H7 (cell line): ENCODE measurements around the gene TEX53. TPM values are rescaled to one million over a fixed set of nuclear protein-coding genes. Genes with fewer than 3 reads are reported as not detected.

Source experiments
- DNase-seq: peaks from one replicate; pipeline ENCODE4 v3.0.0; 2012
- H3K27me3 ChIP-seq: 2 replicates; pipeline ENCODE4 v1.6.0; 2011; ENCODE audit warnings: mild to moderate bottlenecking, low read length; ENCODE audit not compliant: control insufficient read depth, insufficient read depth
- H3K36me3 ChIP-seq: replicated peaks from 2 replicates; pipeline ENCODE4 v1.5.1; 2011; ENCODE audit warnings: low read length; ENCODE audit not compliant: control insufficient read depth, insufficient read depth
- H3K4me3 ChIP-seq: 2 replicates; pipeline ENCODE4 v1.5.1; 2011; ENCODE audit warnings: low read depth, mild to moderate bottlenecking, control low read depth, low read length, moderate library complexity; ENCODE audit not compliant: insufficient read depth
- total RNA-seq: library from RNA; depleted of rRNA; stranded (reverse); fragments of >200 nt; shearing (Covaris generic); gene quantifications from 2 replicates; pipeline ENCODE4 v1.2.3, GENCODE V29; 2014

Gene TEX53
- total RNA-seq, 1 experiment from 2014 or later: not detected

- no peak for DNase-seq
- Histone ChIP-seq H3K4me3 (no peak overlapping the region), H3K36me3 (peaks cover 2% of the 10 kb centered on the region; the same call in 1 of the 2 replicates), H3K27me3 (no peaks in the 10 kb centered on the region)
Observed at GRCh38 chr9:114634387-114634786, 23.2 kb downstream of the TEX53 start.

GRCh38 chr9:114633438-114634089 lies 24.0 kb downstream of the TEX53 start:
- peaks cover 4% of the 10 kb centered on the region for H3K36me3 ChIP-seq
- no peaks in the 10 kb centered on the region for H3K27me3 ChIP-seq

DNA sequence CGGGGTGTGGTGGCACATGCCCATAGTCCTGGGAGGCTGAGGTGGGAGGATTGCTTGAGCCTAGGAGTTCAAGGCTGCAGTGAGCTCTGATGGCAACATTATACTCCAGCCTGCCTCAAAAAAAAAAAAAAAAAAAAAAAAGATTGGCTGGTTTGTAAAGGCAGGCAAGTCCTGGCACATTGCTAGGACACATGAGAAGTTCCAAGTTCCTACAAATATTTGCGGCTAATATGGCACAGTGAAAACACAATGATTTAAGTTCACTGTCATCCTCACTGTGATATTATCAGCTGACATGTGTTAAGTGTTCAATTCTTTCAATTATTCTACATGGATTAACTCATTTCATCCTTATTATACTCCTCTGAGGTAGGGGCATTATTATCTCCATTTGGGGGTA lies 26.4 kb downstream of the TEX53 start:
- Histone ChIP-seq H3K4me3 (no peak overlapping the region), H3K27me3 (no peaks in the 10 kb centered on the region), H3K36me3 (peaks cover 5% of the 10 kb centered on the region)
- no peak for DNase-seq

More at GRCh38 chr9:114633438-114634089, 24.0 kb downstream of the TEX53 start:
- no peak overlapping the region for H3K4me3 ChIP-seq
- no peak for DNase-seq

GRCh38 chr9:114629563-114630090 lies 28.0 kb downstream of the TEX53 start:
- Histone ChIP-seq H3K27me3 (no peaks in the 10 kb centered on the region), H3K36me3 (peaks cover 5% of the 10 kb centered on the region), H3K4me3 (no peak overlapping the region)
- DNase-seq: no peak

GRCh38 chr9:114627553-114627952 lies 30.1 kb downstream of the TEX53 start:
- H3K4me3 ChIP-seq: no peak overlapping the region
- H3K36me3 ChIP-seq: peaks cover 3% of the 10 kb centered on the region
- no peak for DNase-seq
- no peaks in the 10 kb centered on the region for H3K27me3 ChIP-seq

DNA sequence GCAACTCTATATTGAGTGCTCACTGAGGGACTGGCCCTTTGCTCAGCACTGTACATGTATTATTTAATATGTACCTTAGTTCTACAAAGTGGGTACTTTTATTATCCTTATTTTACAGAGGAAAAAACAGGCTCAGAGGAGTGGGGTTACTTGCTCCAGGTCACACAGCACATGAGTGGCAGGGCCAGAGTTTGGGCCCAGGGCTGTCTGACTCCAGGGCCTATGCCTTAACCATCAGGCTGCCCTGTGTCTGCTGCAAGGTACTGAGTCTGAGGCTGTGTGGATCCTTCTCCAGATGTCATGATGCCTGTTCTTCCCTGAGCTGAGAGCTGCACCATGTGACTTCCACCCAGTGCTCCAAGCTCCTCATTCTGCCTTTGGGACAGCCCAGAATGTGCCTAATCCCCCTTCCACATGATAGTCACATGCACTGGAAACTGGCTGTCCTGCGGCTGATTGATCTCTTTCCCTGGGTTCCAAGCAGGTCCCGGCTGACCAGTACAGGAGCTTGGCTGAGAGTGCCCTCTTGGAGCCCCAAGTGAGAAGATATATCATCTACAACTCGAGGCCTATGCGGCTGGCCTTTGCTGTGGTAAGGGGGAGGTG lies 31.1 kb downstream of the TEX53 start:
- no peak for DNase-seq
- Histone ChIP-seq H3K36me3 (peaks cover 4% of the 10 kb centered on the region), H3K4me3 (no peak overlapping the region), H3K27me3 (no peaks in the 10 kb centered on the region)

- H3K36me3 ChIP-seq: peaks cover 4% of the 10 kb centered on the region
- H3K4me3 ChIP-seq: no peak overlapping the region
- no peak for DNase-seq
- no peaks in the 10 kb centered on the region for H3K27me3 ChIP-seq
Observed at GRCh38 chr9:114624677-114625076, 32.9 kb downstream of the TEX53 start.

GRCh38 chr9:114621975-114622609 lies 35.5 kb downstream of the TEX53 start:
- no peaks in the 10 kb centered on the region for H3K27me3 ChIP-seq

DNA sequence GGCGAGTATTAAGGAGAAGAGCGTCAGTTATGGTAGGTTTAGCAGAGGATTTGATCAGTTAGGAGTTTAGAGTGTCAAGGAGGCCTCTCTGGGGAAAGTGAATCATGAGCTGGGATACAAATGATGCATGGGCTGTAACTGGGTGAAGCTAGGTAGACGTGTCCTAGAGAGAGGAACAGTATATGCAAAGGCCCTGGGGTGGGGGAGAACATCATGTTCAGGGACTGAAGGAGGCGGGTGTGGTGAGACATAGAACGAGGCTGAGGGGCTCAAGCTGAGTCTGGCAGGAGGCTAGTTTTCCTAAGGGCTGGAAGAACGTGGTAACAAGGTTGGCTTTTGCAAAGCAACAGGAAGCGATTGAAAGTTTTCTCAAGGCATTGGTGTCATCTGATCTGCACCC lies 36.0 kb downstream of the TEX53 start:
- no peaks in the 10 kb centered on the region for H3K27me3 ChIP-seq
- DNase-seq: no peak
- H3K36me3 ChIP-seq: peaks cover 1% of the 10 kb centered on the region; the same call in 1 of the 2 replicates
- H3K4me3 ChIP-seq: no peak overlapping the region

More at GRCh38 chr9:114621975-114622609, 35.5 kb downstream of the TEX53 start:
- Histone ChIP-seq H3K36me3 (peaks cover 1% of the 10 kb centered on the region; the same call in 1 of the 2 replicates), H3K4me3 (no peak overlapping the region)
- DNase-seq: no peak

DNA sequence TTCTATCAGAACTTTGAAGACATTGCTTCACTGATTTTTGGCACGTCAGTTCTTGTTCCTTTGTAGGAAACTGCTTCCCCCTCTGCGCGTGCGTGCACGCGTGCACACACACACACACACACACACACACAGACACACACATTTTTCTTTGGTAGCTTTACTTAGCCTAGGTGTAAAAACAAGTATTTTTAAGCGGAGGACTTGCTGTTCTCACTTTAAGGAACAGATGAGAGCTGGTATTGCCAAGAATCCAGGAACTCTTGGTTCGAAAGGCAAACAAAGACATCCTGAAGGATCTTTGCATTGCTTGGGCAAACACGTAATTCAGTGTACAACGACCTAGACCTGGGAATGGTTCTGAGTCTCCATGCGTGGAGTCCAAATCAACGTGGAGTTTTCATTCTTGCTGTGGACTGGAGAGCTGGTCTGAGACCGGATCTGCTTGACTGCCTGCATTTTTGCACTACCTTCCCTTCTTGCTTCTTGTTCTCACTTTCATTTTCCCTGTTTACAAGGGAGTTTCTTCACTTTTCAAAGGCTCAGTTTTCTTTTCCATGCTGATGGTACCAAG lies 38.3 kb downstream of the TEX53 start:
- no peak overlapping the region for H3K4me3 ChIP-seq
- peaks cover 1% of the 10 kb centered on the region; the same call in 1 of the 2 replicates for H3K36me3 ChIP-seq
- no peak for DNase-seq
- H3K27me3 ChIP-seq: no peaks in the 10 kb centered on the region

GRCh38 chr9:114616684-114617520 lies 40.7 kb downstream of the TEX53 start:
- no peak for DNase-seq
- no peaks in the 10 kb centered on the region for H3K36me3 ChIP-seq
- H3K27me3 ChIP-seq: no peaks in the 10 kb centered on the region
- H3K4me3 ChIP-seq: no peak overlapping the region

- H3K27me3 ChIP-seq: peaks cover 4% of the 10 kb centered on the region; the same call in 1 of the 2 replicates
- peak; percentile 28 for DNase-seq
- H3K36me3 ChIP-seq: no peaks in the 10 kb centered on the region
- no peak overlapping the region for H3K4me3 ChIP-seq
Observed at GRCh38 chr9:114614373-114614772, 43.2 kb downstream of the TEX53 start.

DNA sequence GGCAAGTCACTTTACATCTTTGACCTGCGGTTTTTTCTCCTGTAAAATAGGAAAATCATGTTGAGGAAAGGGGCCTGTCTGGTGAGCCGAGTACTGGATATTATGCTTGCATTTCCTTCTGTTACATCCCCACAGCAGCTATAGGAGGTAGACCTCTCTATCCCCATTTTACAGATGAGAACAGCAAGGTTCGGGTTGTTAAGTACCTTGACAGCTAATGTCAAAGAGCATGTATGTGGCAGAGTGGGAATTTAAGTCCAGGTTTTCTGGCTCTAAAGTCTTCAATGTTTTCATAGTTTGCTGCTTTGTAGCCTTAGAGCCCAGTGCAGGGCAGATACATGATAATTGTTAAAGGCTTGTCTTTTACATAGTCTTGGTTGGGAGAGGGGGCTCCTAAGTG lies 43.7 kb downstream of the TEX53 start:
- Histone ChIP-seq H3K36me3 (no peaks in the 10 kb centered on the region), H3K27me3 (peaks cover 4% of the 10 kb centered on the region; the same call in 1 of the 2 replicates), H3K4me3 (no peak overlapping the region)
- no peak for DNase-seq

DNA sequence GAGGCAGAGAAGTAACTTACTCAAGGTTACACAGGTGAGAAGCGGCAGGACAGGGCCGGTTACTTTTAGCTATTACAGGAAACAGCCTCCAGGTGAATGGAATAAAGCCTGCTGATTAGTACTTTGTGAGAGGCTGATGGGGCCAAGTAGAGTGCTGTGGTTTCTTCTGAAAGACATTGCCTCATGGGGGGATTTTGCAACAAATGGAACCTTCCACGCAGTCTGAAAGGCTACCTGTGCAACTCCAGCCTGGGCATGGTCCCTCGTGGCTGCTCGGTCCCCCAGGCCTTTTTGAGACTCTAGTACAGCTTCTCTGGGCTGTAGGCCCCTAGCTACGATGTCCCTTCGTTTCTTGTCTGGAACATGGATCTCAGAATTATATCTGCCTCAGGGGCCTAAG lies 44.5 kb downstream of the TEX53 start:
- Histone ChIP-seq H3K27me3 (peaks cover 4% of the 10 kb centered on the region; the same call in 1 of the 2 replicates), H3K4me3 (no peak overlapping the region), H3K36me3 (no peaks in the 10 kb centered on the region)
- DNase-seq: no peak
